Skeletal muscle tissue (tissue), 4 donors: Measurements from ENCODE around the gene CD9. TPM values are rescaled to one million over a fixed set of nuclear protein-coding genes. Genes with fewer than 3 reads are reported as not detected.
A peak's percentile ranks its signal among the peaks of the same experiment; 100 is the strongest.

Experiments
- H3K27ac ChIP-seq: one replicate; pipeline ENCODE4 v1.7.0; 2013; ENCODE audit warnings: mild to moderate bottlenecking, low read depth, low read length, inconsistent platforms
- H3K27me3 ChIP-seq, 3 donors: one replicate each; pipeline ENCODE4 v1.7.0; 2013; ENCODE audit warnings: low read length in 3 of 3; ENCODE audit not compliant: control insufficient read depth in 3 of 3, insufficient read depth in 3 of 3
- H3K36me3 ChIP-seq, 3 donors: one replicate each; pipeline ENCODE4 v1.7.0; 2013; ENCODE audit warnings: low read length in 3 of 3; ENCODE audit not compliant: control insufficient read depth in 3 of 3, insufficient read depth in 3 of 3
- H3K4me1 ChIP-seq, 3 donors: one replicate each; pipeline ENCODE4 v1.7.0; 2013; ENCODE audit warnings: low read length in 3 of 3, mild to moderate bottlenecking in 3 of 3; ENCODE audit not compliant: control insufficient read depth in 3 of 3, insufficient read depth in 3 of 3
- H3K4me3 ChIP-seq, 3 donors: one replicate each; pipeline ENCODE4 v1.7.0; 2013; ENCODE audit warnings: low read length in 3 of 3
- H3K9ac ChIP-seq, 3 donors: one replicate each; pipeline ENCODE4 v1.7.0; 2013; ENCODE audit warnings: low read length in 3 of 3, mild to moderate bottlenecking in 3 of 3, moderate library complexity in 2 of 3, low read depth in 1 of 3
- H3K9me3 ChIP-seq, 3 donors: one replicate each; pipeline ENCODE4 v1.7.0; 2013; ENCODE audit warnings: low read length in 3 of 3; ENCODE audit not compliant: control insufficient read depth in 3 of 3
- total RNA-seq: library from RNA; depleted of rRNA; stranded (reverse); fragments of >200 nt; gene quantifications from one replicate; pipeline ENCODE4 v1.2.3, GENCODE V29; 2014
- donor health status: Osteomylitis.

CD9 gene
- total RNA-seq, 1 donor from 2014 or later = 62.6 TPM

GRCh38 chr12:6235499-6235898, 35.3 kb downstream of the CD9 start:
- Histone ChIP-seq H3K36me3 (peaks cover 13 to 34% (median 30%) of the 10 kb centered on the region in 3 donors), H3K4me3 (no peak overlapping the region), H3K9me3 (no peaks in the 10 kb centered on the region), H3K27me3 (no peaks in the 10 kb centered on the region), H3K27ac (no peak overlapping the region), H3K4me1 (peaks cover 41 to 48% (median 42%) of the 10 kb centered on the region in 3 donors), H3K9ac (peak overlapping the region in 2 of 3 donors; percentile 57 to 58)

- H3K9ac ChIP-seq = peak overlapping the region in 2 of 3 donors; percentile 4 to 16
- H3K27me3 ChIP-seq = no peaks in the 10 kb centered on the region
- H3K27ac ChIP-seq = no peak overlapping the region
- H3K36me3 ChIP-seq = peaks cover 13 to 34% (median 30%) of the 10 kb centered on the region in 3 donors
- peaks cover 35 to 43% (median 37%) of the 10 kb centered on the region in 3 donors for H3K4me1 ChIP-seq
- no peaks in the 10 kb centered on the region for H3K9me3 ChIP-seq
- no peak overlapping the region for H3K4me3 ChIP-seq
Measured at GRCh38 chr12:6235906-6236640, 35.9 kb downstream of the CD9 start.

GRCh38 chr12:6236641-6236940, 36.4 kb downstream of the CD9 start:
- Histone ChIP-seq H3K27me3 (no peaks in the 10 kb centered on the region), H3K9me3 (no peaks in the 10 kb centered on the region), H3K4me1 (peaks cover 35 to 42% (median 36%) of the 10 kb centered on the region in 3 donors), H3K27ac (no peak overlapping the region), H3K36me3 (peaks cover 13 to 34% (median 30%) of the 10 kb centered on the region in 3 donors), H3K4me3 (no peak overlapping the region), H3K9ac (peak overlapping the region in 1 of 3 donors; percentile 16)

GRCh38 chr12:6237830-6238229, 37.6 kb downstream of the CD9 start:
- Histone ChIP-seq H3K27ac (no peak overlapping the region), H3K4me1 (peaks cover 28 to 31% (median 29%) of the 10 kb centered on the region in 3 donors), H3K9me3 (no peaks in the 10 kb centered on the region), H3K36me3 (peaks cover 13 to 34% (median 30%) of the 10 kb centered on the region in 3 donors), H3K9ac (no peak overlapping the region), H3K4me3 (no peak overlapping the region), H3K27me3 (no peaks in the 10 kb centered on the region)

- H3K4me3 ChIP-seq = no peak overlapping the region
- peaks cover 20 to 22% (median 20%) of the 10 kb centered on the region in 3 donors for H3K4me1 ChIP-seq
- no peak overlapping the region for H3K9ac ChIP-seq
- H3K9me3 ChIP-seq = no peaks in the 10 kb centered on the region
- no peaks in the 10 kb centered on the region for H3K27me3 ChIP-seq
- H3K36me3 ChIP-seq = peaks cover 13 to 34% (median 30%) of the 10 kb centered on the region in 3 donors
- H3K27ac ChIP-seq = no peak overlapping the region
Measured at GRCh38 chr12:6238875-6239274, 38.7 kb downstream of the CD9 start.

- Histone ChIP-seq H3K4me1 (peaks cover 6 to 11% (median 11%) of the 10 kb centered on the region in 3 donors), H3K36me3 (peaks cover 3 to 18% (median 13%) of the 10 kb centered on the region in 3 donors), H3K9me3 (no peaks in the 10 kb centered on the region), H3K4me3 (no peak overlapping the region), H3K27ac (no peak overlapping the region), H3K27me3 (no peaks in the 10 kb centered on the region), H3K9ac (peak overlapping the region in 1 of 3 donors; percentile 40)
Measured at GRCh38 chr12:6241495-6241894, 41.3 kb downstream of the CD9 start.

GRCh38 chr12:6249580-6249979, 49.4 kb downstream of the CD9 start:
- Histone ChIP-seq H3K4me1 (no peaks in the 10 kb centered on the region), H3K9ac (no peak overlapping the region), H3K27ac (no peak overlapping the region), H3K27me3 (peaks cover 0 to 2% (median 0%) of the 10 kb centered on the region in 3 donors), H3K36me3 (no peaks in the 10 kb centered on the region), H3K9me3 (no peaks in the 10 kb centered on the region), H3K4me3 (no peak overlapping the region)

- H3K4me1 ChIP-seq = no peaks in the 10 kb centered on the region
- H3K36me3 ChIP-seq = no peaks in the 10 kb centered on the region
- no peak overlapping the region for H3K27ac ChIP-seq
- H3K9me3 ChIP-seq = no peaks in the 10 kb centered on the region
- H3K4me3 ChIP-seq = no peak overlapping the region
- no peak overlapping the region for H3K9ac ChIP-seq
- peaks cover 0 to 2% (median 0%) of the 10 kb centered on the region in 3 donors for H3K27me3 ChIP-seq
Measured at GRCh38 chr12:6250343-6250742, 50.1 kb downstream of the CD9 start.

GRCh38 chr12:6253278-6253677, 53.1 kb downstream of the CD9 start:
- H3K4me3 ChIP-seq = no peak overlapping the region
- peaks cover 0 to 2% (median 0%) of the 10 kb centered on the region in 3 donors for H3K27me3 ChIP-seq
- H3K27ac ChIP-seq = no peak overlapping the region
- no peaks in the 10 kb centered on the region for H3K4me1 ChIP-seq
- no peaks in the 10 kb centered on the region for H3K9me3 ChIP-seq
- no peaks in the 10 kb centered on the region for H3K36me3 ChIP-seq
- no peak overlapping the region for H3K9ac ChIP-seq

GRCh38 chr12:6254491-6254890, 54.3 kb downstream of the CD9 start:
- Histone ChIP-seq H3K9me3 (no peaks in the 10 kb centered on the region), H3K9ac (no peak overlapping the region), H3K27me3 (peaks cover 0 to 2% (median 0%) of the 10 kb centered on the region in 3 donors), H3K36me3 (no peaks in the 10 kb centered on the region), H3K4me1 (no peaks in the 10 kb centered on the region), H3K27ac (no peak overlapping the region), H3K4me3 (no peak overlapping the region)
